ENCODE data around the gene FAM3C.

Gene FAM3C

GRCh38 chr7:121303422-121304101 is 92.5 kb downstream of the FAM3C start:
- TF ChIP-seq, protein P1, sequence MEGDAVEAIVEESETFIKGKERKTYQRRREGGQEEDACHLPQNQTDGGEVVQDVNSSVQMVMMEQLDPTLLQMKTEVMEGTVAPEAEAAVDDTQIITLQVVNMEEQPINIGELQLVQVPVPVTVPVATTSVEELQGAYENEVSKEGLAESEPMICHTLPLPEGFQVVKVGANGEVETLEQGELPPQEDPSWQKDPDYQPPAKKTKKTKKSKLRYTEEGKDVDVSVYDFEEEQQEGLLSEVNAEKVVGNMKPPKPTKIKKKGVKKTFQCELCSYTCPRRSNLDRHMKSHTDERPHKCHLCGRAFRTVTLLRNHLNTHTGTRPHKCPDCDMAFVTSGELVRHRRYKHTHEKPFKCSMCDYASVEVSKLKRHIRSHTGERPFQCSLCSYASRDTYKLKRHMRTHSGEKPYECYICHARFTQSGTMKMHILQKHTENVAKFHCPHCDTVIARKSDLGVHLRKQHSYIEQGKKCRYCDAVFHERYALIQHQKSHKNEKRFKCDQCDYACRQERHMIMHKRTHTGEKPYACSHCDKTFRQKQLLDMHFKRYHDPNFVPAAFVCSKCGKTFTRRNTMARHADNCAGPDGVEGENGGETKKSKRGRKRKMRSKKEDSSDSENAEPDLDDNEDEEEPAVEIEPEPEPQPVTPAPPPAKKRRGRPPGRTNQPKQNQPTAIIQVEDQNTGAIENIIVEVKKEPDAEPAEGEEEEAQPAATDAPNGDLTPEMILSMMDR (IDR thresholded peaks at IDR 0.05; ENCODE audit: low read depth, low read length, missing control alignments) = no peak
- in situ Hi-C loops (cut with HindIII; ENCODE audit: low sequenced_read_pairs) = no loop called here
- no peak for DNase-seq (ENCODE audit: low read depth)

DNA sequence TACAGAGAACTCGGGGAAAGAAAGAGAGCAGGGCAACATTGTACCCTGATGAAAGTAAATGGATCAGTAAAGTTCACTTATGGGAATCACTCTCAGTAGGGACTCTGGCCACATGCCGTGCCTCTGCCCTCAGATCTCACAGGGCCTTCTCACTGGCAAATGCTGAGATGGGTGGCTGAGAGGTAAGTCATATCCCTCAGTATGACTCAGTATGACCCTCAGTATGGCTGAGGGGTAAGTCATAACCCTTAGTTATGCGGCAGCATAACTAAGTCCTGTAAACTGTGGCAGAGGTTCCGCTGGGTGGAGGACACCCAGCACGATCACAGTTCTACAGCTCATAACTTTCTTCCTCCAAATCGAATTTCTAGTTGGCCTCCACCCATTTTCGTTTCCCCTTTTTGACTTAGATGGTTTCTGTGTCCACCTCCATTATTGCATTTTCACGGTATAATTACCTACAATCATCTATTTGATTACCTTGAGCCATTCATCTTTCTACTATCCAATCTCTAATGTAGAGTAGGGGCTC is 93.8 kb downstream of the FAM3C start:
- no peak for DNase-seq (ENCODE audit: low read depth)
- in situ Hi-C loops (cut with HindIII; ENCODE audit: low sequenced_read_pairs) = no loop called here
- TF ChIP-seq, protein P1 (IDR thresholded peaks at IDR 0.05; ENCODE audit: low read depth, low read length, missing control alignments) = no peak
- no peak overlapping the region for H3K4me3 ChIP-seq (ENCODE audit: low read depth, low read length)

More at GRCh38 chr7:121303422-121304101, 92.5 kb downstream of the FAM3C start:
- H3K4me3 ChIP-seq (ENCODE audit: low read depth, low read length) = no peak overlapping the region

- H3K4me3 ChIP-seq (ENCODE audit: low read depth, low read length) = no peak overlapping the region
- in situ Hi-C loops (cut with HindIII; ENCODE audit: low sequenced_read_pairs) = no loop called here
- TF ChIP-seq, protein P1 (IDR thresholded peaks at IDR 0.05; ENCODE audit: low read depth, low read length, missing control alignments) = no peak
- no peak for DNase-seq (ENCODE audit: low read depth)
Measured at GRCh38 chr7:121301446-121302213, 94.5 kb downstream of the FAM3C start.

DNA sequence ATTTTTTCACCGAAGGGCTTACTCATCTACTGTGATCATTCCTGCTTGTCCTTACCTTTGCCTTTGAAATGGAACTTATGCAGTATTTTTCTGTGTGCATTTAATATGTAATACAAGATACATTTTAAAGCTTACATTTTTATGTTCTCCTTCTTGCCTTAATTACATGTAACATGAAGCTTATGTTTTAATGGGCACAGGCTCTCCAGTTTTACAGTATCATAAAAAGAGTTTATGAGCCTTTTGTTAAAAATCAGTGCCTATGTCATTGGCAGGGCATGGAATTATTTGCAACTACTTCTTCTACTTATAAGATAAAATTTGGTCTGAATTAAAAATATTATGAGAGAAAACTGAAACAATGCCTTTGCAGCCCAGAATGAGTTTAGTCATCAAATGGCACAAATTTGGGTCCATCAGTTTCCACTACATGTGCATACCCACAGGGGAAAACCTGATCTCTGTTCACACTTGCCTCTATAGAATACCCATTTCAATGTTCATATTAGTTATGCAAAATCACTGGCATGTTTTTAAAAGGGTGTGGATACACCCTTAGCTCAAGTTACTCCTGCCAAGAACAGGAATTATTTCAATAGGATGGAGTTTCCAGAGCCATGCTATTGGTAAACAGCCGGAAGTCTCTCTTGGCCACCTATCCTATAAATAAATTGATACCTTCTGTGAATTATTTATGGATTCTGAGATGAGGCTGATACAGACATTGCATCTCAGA is 95.3 kb downstream of the FAM3C start:
- H3K4me3 ChIP-seq (ENCODE audit: low read depth, low read length) = no peak overlapping the region
- DNase-seq (ENCODE audit: low read depth) = no peak
- TF ChIP-seq, protein P1 (IDR thresholded peaks at IDR 0.05; ENCODE audit: low read depth, low read length, missing control alignments) = no peak
- in situ Hi-C loops (cut with HindIII; ENCODE audit: low sequenced_read_pairs) = no loop called here
